Nephron progenitor cell (in vitro differentiated cells): ENCODE data around the gene BEX4.
"Not testable (repeated sequence)": the region's sequence is repeated elsewhere in the genome, so short reads cannot be mapped to it uniquely, and the experiment has no call there.

Source experiments
- DNase-seq: peaks from one replicate; pipeline ENCODE4 v3.0.0; 2021
- H3K27ac Mint-ChIP-seq: 2 replicates; pipeline ENCODE4 v1.8.0; 2021; ENCODE audit warnings: mild to moderate bottlenecking, moderate library complexity, mixed read lengths
- H3K27me3 Mint-ChIP-seq: 2 replicates; pipeline ENCODE4 v1.8.0; 2021; ENCODE audit warnings: mild to moderate bottlenecking, low read depth, mixed read lengths; ENCODE audit not compliant: poor library complexity
- H3K36me3 Mint-ChIP-seq: 2 replicates; pipeline ENCODE4 v1.8.0; 2021; ENCODE audit warnings: low read depth, mixed read lengths
- H3K4me1 Mint-ChIP-seq: 2 replicates; pipeline ENCODE4 v1.8.0; 2021; ENCODE audit warnings: mixed read lengths
- H3K4me3 Mint-ChIP-seq: 2 replicates; pipeline ENCODE4 v1.8.0; 2021; ENCODE audit warnings: mild to moderate bottlenecking, moderate library complexity, mixed read lengths
- H3K9me3 Mint-ChIP-seq: 2 replicates; pipeline ENCODE4 v1.8.0; 2021; ENCODE audit warnings: mild to moderate bottlenecking, moderate library complexity, mixed read lengths
- TF ChIP-seq, protein P1 (sequence below): fragments of 200-600 bp; sonication (generic); IDR thresholded peaks from 2 replicates; pipeline ENCODE4 v1.5.0; 2021; ENCODE audit warnings: antibody characterized with exemption

BEX4 gene

GRCh38 chrX:103211012-103211715 is 3.7 kb upstream of the BEX4 start:
- DNase-seq = peak; percentile 36
- Mint-ChIP-seq H3K27ac (no peak overlapping the region), H3K9me3 (peaks cover 53% of the 10 kb centered on the region), H3K27me3 (peaks cover 3% of the 10 kb centered on the region), H3K4me1 (peaks cover 12% of the 10 kb centered on the region), H3K4me3 (no peak overlapping the region), H3K36me3 (peaks cover 5% of the 10 kb centered on the region)
- TF ChIP-seq, protein P1, sequence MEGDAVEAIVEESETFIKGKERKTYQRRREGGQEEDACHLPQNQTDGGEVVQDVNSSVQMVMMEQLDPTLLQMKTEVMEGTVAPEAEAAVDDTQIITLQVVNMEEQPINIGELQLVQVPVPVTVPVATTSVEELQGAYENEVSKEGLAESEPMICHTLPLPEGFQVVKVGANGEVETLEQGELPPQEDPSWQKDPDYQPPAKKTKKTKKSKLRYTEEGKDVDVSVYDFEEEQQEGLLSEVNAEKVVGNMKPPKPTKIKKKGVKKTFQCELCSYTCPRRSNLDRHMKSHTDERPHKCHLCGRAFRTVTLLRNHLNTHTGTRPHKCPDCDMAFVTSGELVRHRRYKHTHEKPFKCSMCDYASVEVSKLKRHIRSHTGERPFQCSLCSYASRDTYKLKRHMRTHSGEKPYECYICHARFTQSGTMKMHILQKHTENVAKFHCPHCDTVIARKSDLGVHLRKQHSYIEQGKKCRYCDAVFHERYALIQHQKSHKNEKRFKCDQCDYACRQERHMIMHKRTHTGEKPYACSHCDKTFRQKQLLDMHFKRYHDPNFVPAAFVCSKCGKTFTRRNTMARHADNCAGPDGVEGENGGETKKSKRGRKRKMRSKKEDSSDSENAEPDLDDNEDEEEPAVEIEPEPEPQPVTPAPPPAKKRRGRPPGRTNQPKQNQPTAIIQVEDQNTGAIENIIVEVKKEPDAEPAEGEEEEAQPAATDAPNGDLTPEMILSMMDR = peak; percentile 47

DNA sequence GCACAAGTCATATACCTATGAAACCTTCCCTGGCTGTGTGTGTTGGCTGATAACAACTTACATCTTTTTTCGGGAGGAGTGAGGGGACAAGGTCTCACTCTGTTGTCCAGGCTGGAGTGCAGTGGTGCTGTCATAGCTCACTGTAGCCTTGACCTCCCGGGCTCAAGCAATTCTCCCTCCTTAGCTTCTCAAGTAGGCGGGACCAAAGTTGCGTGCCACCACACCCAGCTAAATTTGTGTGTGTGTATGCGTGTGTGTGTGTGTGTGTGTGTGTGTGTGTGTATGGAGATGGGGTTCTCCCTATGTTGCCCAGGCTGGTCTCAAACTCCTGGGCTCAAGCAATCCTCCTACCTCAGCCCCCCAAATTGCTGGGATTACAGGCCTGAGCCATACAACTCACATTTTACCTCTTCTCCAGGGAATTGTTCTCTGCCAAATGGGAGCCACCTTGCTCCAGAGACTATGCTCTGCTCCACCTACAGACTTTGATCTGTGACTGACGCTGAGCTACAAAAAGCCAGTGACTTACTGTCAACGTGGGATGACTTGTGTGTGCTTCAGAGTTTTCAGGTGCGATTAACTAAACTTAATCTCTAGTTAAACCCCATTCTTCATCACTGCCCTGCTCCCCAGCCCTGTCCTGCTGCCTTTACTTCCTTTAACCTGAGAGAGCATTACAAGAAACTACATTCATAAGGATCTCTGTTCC is 2.0 kb upstream of the BEX4 start:
- H3K4me1 Mint-ChIP-seq = peaks cover 27% of the 10 kb centered on the region
- no peaks in the 10 kb centered on the region for H3K27me3 Mint-ChIP-seq
- no peak for DNase-seq
- peaks cover 52% of the 10 kb centered on the region for H3K9me3 Mint-ChIP-seq
- H3K4me3 Mint-ChIP-seq = no peak overlapping the region
- peaks cover 22% of the 10 kb centered on the region for H3K36me3 Mint-ChIP-seq
- TF ChIP-seq, protein P1 = no peak
- H3K27ac Mint-ChIP-seq = no peak overlapping the region

GRCh38 chrX:103215425-103215991 is 600 bp downstream of the BEX4 start:
- H3K27ac Mint-ChIP-seq = peak overlapping the region; percentile 96
- H3K9me3 Mint-ChIP-seq = peaks cover 61% of the 10 kb centered on the region
- peaks cover 38% of the 10 kb centered on the region for H3K4me1 Mint-ChIP-seq
- peak overlapping the region; percentile 86 for H3K4me3 Mint-ChIP-seq
- DNase-seq = peak; percentile 71
- TF ChIP-seq, protein P1 = no peak
- no peaks in the 10 kb centered on the region for H3K27me3 Mint-ChIP-seq
- H3K36me3 Mint-ChIP-seq = peaks cover 34% of the 10 kb centered on the region

- Mint-ChIP-seq H3K9me3 (peaks cover 74% of the 10 kb centered on the region), H3K4me1 (peaks cover 31% of the 10 kb centered on the region), H3K36me3 (peaks cover 34% of the 10 kb centered on the region), H3K4me3 (no peak overlapping the region), H3K27ac (no peak overlapping the region), H3K27me3 (no peaks in the 10 kb centered on the region)
- TF ChIP-seq, protein P1 = no peak
- no peak for DNase-seq
Measured at GRCh38 chrX:103220511-103221323, 5.8 kb downstream of the BEX4 start.

- not testable (repeated sequence) for DNase-seq, H3K4me3 Mint-ChIP-seq, H3K36me3 Mint-ChIP-seq, H3K27me3 Mint-ChIP-seq, H3K27ac Mint-ChIP-seq, H3K4me1 Mint-ChIP-seq
- H3K9me3 Mint-ChIP-seq = peaks cover 44% of the 10 kb centered on the region
Measured at GRCh38 chrX:103225918-103226317, 11.0 kb downstream of the BEX4 start.

DNA sequence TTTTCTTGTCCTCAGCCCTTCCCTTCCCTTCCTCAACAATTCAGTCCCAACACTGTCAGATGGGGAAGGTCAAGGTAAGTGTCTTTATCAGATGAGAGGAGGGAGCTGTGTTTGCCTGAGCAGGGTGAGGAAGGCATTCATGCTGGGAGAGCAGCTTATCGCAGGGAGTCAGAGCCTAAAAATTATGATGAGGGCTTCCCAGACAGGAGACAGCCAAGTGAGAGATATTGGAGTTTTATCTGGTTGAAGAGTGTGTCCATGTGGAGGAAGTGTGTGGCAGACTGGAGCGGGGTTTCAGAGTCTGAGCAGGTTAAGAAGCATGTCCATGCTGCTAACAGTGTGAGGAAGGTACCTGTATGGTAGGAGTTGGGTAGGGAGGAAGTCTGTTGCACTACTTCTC is 18.4 kb downstream of the BEX4 start:
- Mint-ChIP-seq H3K27me3 (peaks cover 3% of the 10 kb centered on the region), H3K9me3 (peaks cover 7% of the 10 kb centered on the region), H3K36me3 (no peaks in the 10 kb centered on the region), H3K4me3 (no peak overlapping the region), H3K4me1 (no peaks in the 10 kb centered on the region), H3K27ac (no peak overlapping the region)
- TF ChIP-seq, protein P1 = no peak
- no peak for DNase-seq
